Endodermal cell (in vitro differentiated cells): ENCODE data around the gene BEAN1. TPM values are rescaled to one million over a fixed set of nuclear protein-coding genes. Genes with fewer than 3 reads are reported as not detected.

Experiments
- DNase-seq: peaks from one replicate; pipeline ENCODE4 v3.0.0-alpha.2; 2017
- H3K27ac ChIP-seq: 2 replicates; pipeline ENCODE4 v1.5.1; 2013; ENCODE audit warnings: mild to moderate bottlenecking, low read depth, low read length, moderate library complexity
- H3K27me3 ChIP-seq: 2 replicates; pipeline ENCODE4 v1.6.1; 2013; ENCODE audit warnings: mild to moderate bottlenecking, low read length, moderate library complexity; ENCODE audit not compliant: insufficient read depth, control insufficient read depth, poor library complexity, severe bottlenecking
- H3K36me3 ChIP-seq: 2 replicates; pipeline ENCODE4 v1.7.0; 2013; ENCODE audit warnings: mild to moderate bottlenecking, low read length, moderate library complexity; ENCODE audit not compliant: control insufficient read depth, insufficient read depth
- H3K4me1 ChIP-seq: one replicate; pipeline ENCODE4 v1.7.0; 2013; ENCODE audit warnings: low read length; ENCODE audit not compliant: control insufficient read depth, insufficient read depth
- H3K4me3 ChIP-seq: 2 replicates; pipeline ENCODE4 v1.5.1; 2013; ENCODE audit warnings: mild to moderate bottlenecking, low read length, moderate library complexity
- H3K9ac ChIP-seq: 2 replicates; pipeline ENCODE4 v1.6.1; 2013; ENCODE audit warnings: mild to moderate bottlenecking, low read length, moderate library complexity; ENCODE audit not compliant: poor library complexity, severe bottlenecking; ENCODE audit errors: extremely low read depth
- H3K9me3 ChIP-seq: 2 replicates; pipeline ENCODE4 v1.6.1; 2013; ENCODE audit warnings: mild to moderate bottlenecking, low read length, moderate library complexity; ENCODE audit not compliant: control insufficient read depth
- H3K27ac Mint-ChIP-seq: 2 replicates; pipeline ENCODE4 v1.8.0; 2020; ENCODE audit warnings: mixed read lengths
- H3K27me3 Mint-ChIP-seq: 2 replicates; pipeline ENCODE4 v1.8.0; 2021; ENCODE audit warnings: mild to moderate bottlenecking, mixed read lengths; ENCODE audit not compliant: insufficient read depth
- H3K36me3 Mint-ChIP-seq: 2 replicates; pipeline ENCODE4 v1.8.0; 2020; ENCODE audit warnings: low read depth, mixed read lengths
- H3K4me1 Mint-ChIP-seq: 2 replicates; pipeline ENCODE4 v1.8.0; 2020; ENCODE audit warnings: mixed read lengths
- H3K4me3 Mint-ChIP-seq: 2 replicates; pipeline ENCODE4 v1.8.0; 2020; ENCODE audit warnings: mild to moderate bottlenecking, moderate library complexity, mixed read lengths
- H3K9me3 Mint-ChIP-seq: 2 replicates; pipeline ENCODE4 v1.8.0; 2020; ENCODE audit warnings: mild to moderate bottlenecking, mixed read lengths
- CTCF ChIP-seq: fragments of 200-600 bp; sonication (generic); conservative IDR thresholded peaks from 2 replicates; pipeline ENCODE4 v1.5.0; 2021; ENCODE audit warnings: antibody characterized with exemption, mild to moderate bottlenecking
- WGBS, 2 experiments: methylation state at CpG; one replicate each; pipeline versions ENCODE4 v1.1.5 to v1.1.7; 2013; ENCODE audit warnings: missing lambda C conversion rate in 2 of 2, mixed read lengths in 1 of 2; ENCODE audit not compliant: insufficient coverage in 1 of 2, insufficient read length in 1 of 2; 5-methylcytosine and 5-hydroxymethylcytosine counted together
- total RNA-seq, 2 donors: library from RNA; stranded (reverse); fragmentation: NEBNext Ultra II Directional in 1 of 2; extraction: Animal tissue kit (Norgen Biotek cat#: 25700) in 1 of 2; gene quantifications; 2 replicates in 1 of 2; 3 replicates in 1 of 2; pipeline ENCODE4 v1.2.1, GENCODE V29; 2021

The BEAN1 gene
- total RNA-seq, 2 donors from 2014 or later, result 0.18 TPM; not detected in 1

GRCh38 chr16:66483689-66484452, 56.8 kb downstream of the BEAN1 start:
- Histone ChIP-seq H3K4me3 (no peak overlapping the region), H3K36me3 (no peaks in the 10 kb centered on the region), H3K27me3 (no peaks in the 10 kb centered on the region), H3K27ac (no peak overlapping the region), H3K9ac (no peak overlapping the region), H3K9me3 (no peaks in the 10 kb centered on the region), H3K4me1 (no peaks in the 10 kb centered on the region)
- Mint-ChIP-seq H3K27me3 (peaks cover 3% of the 10 kb centered on the region), H3K36me3 (no peaks in the 10 kb centered on the region), H3K27ac (peak overlapping the region; percentile 52), H3K9me3 (peaks cover 5% of the 10 kb centered on the region), H3K4me3 (no peak overlapping the region), H3K4me1 (peaks cover 3% of the 10 kb centered on the region)
- 42 to 91% methylated on average over 4 to 14 of the region's 14 CpGs for WGBS, 2 experiments
- TF ChIP-seq CTCF, result peak; percentile 94
- peak; percentile 96 for DNase-seq

GRCh38 chr16:66484453-66485213, 57.5 kb downstream of the BEAN1 start:
- Histone ChIP-seq H3K27ac (no peak overlapping the region), H3K9ac (no peak overlapping the region), H3K27me3 (no peaks in the 10 kb centered on the region), H3K4me3 (no peak overlapping the region), H3K36me3 (no peaks in the 10 kb centered on the region), H3K9me3 (peaks cover 4% of the 10 kb centered on the region), H3K4me1 (no peaks in the 10 kb centered on the region)
- H3K27ac Mint-ChIP-seq, result no peak overlapping the region
- H3K36me3 Mint-ChIP-seq, result no peaks in the 10 kb centered on the region
- DNase-seq, result no peak
- H3K4me1 Mint-ChIP-seq, result peaks cover 3% of the 10 kb centered on the region
- no peak for TF ChIP-seq CTCF
- WGBS, 2 experiments, result 85 to 90% methylated on average over 7 to 15 of the region's 15 CpGs
- H3K9me3 Mint-ChIP-seq, result peaks cover 5% of the 10 kb centered on the region
- peaks cover 5% of the 10 kb centered on the region for H3K27me3 Mint-ChIP-seq
- H3K4me3 Mint-ChIP-seq, result no peak overlapping the region

- no peak overlapping the region for H3K27ac Mint-ChIP-seq
- no peak overlapping the region for H3K4me3 ChIP-seq
- H3K4me3 Mint-ChIP-seq, result no peak overlapping the region
- H3K27ac ChIP-seq, result no peak overlapping the region
- no peaks in the 10 kb centered on the region for H3K27me3 ChIP-seq
- no peak for TF ChIP-seq CTCF
- H3K36me3 ChIP-seq, result no peaks in the 10 kb centered on the region
- peaks cover 3% of the 10 kb centered on the region for H3K4me1 Mint-ChIP-seq
- H3K27me3 Mint-ChIP-seq, result peaks cover 7% of the 10 kb centered on the region
- peaks cover 5% of the 10 kb centered on the region for H3K9me3 Mint-ChIP-seq
- 93 to 94% methylated on average over 6 of the region's 6 CpGs for WGBS, 2 experiments
- H3K9me3 ChIP-seq, result peaks cover 4% of the 10 kb centered on the region
- no peak overlapping the region for H3K9ac ChIP-seq
- no peak for DNase-seq
- no peaks in the 10 kb centered on the region for H3K36me3 Mint-ChIP-seq
- H3K4me1 ChIP-seq, result no peaks in the 10 kb centered on the region
These were observed 58.3 kb downstream of the BEAN1 start for GRCh38 chr16:66485376-66485775.
